ENCODE measurements around the gene MMP2.

MMP2 gene

GRCh38 chr16:55496509-55497145, 17.6 kb downstream of the MMP2 start:
- DNase-seq: no peak
- Histone ChIP-seq H3K4me3 (ENCODE audit: low read length) (no peak overlapping the region), H3K36me3 (replicated peaks; ENCODE audit: insufficient read depth, low read length) (no peaks in the 10 kb centered on the region), H4K20me1 (ENCODE audit: insufficient read depth, low read length) (no peaks in the 10 kb centered on the region), H3K9me3 (replicated peaks; ENCODE audit: insufficient read depth, low read length) (no peaks in the 10 kb centered on the region), H3K4me1 (ENCODE audit: low read length) (no peaks in the 10 kb centered on the region), H2AFZ (ENCODE audit: low read length) (no peak overlapping the region), H3K79me2 (ENCODE audit: low read length) (no peaks in the 10 kb centered on the region), H3F3A (ENCODE audit: insufficient read depth, low read length) (no peaks in the 10 kb centered on the region), H3K4me2 (ENCODE audit: low read depth, low read length) (no peak overlapping the region), H3K9me2 (replicated peaks; ENCODE audit: insufficient read depth, low read length) (no peaks in the 10 kb centered on the region), H3K27ac (ENCODE audit: low read length) (no peak overlapping the region), H3K9ac (ENCODE audit: low read length) (no peak overlapping the region), H3K27me3 (replicated peaks; ENCODE audit: insufficient read depth, low read length) (no peaks in the 10 kb centered on the region)
- TF ChIP-seq EZH2 (optimal IDR thresholded peaks at IDR 0.05; ENCODE audit: low read depth, low read length): no peak
- TF ChIP-seq, protein P1, sequence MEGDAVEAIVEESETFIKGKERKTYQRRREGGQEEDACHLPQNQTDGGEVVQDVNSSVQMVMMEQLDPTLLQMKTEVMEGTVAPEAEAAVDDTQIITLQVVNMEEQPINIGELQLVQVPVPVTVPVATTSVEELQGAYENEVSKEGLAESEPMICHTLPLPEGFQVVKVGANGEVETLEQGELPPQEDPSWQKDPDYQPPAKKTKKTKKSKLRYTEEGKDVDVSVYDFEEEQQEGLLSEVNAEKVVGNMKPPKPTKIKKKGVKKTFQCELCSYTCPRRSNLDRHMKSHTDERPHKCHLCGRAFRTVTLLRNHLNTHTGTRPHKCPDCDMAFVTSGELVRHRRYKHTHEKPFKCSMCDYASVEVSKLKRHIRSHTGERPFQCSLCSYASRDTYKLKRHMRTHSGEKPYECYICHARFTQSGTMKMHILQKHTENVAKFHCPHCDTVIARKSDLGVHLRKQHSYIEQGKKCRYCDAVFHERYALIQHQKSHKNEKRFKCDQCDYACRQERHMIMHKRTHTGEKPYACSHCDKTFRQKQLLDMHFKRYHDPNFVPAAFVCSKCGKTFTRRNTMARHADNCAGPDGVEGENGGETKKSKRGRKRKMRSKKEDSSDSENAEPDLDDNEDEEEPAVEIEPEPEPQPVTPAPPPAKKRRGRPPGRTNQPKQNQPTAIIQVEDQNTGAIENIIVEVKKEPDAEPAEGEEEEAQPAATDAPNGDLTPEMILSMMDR (IDR thresholded peaks at IDR 0.05; ENCODE audit: low read length): no peak
- TF ChIP-seq EZH2phosphoT487 (IDR thresholded peaks at IDR 0.05; ENCODE audit: low read length): no peak

GRCh38 chr16:55497558-55497957, 18.6 kb downstream of the MMP2 start:
- Histone ChIP-seq H3K79me2 (ENCODE audit: low read length) (no peaks in the 10 kb centered on the region), H3K4me2 (ENCODE audit: low read depth, low read length) (no peak overlapping the region), H2AFZ (ENCODE audit: low read length) (no peak overlapping the region), H3K36me3 (replicated peaks; ENCODE audit: insufficient read depth, low read length) (no peaks in the 10 kb centered on the region), H3K27me3 (replicated peaks; ENCODE audit: insufficient read depth, low read length) (no peaks in the 10 kb centered on the region), H3K4me3 (ENCODE audit: low read length) (no peak overlapping the region), H3K9ac (ENCODE audit: low read length) (no peak overlapping the region), H3F3A (ENCODE audit: insufficient read depth, low read length) (no peaks in the 10 kb centered on the region), H3K27ac (ENCODE audit: low read length) (no peak overlapping the region), H3K9me3 (replicated peaks; ENCODE audit: insufficient read depth, low read length) (no peaks in the 10 kb centered on the region), H3K4me1 (ENCODE audit: low read length) (no peaks in the 10 kb centered on the region), H4K20me1 (ENCODE audit: insufficient read depth, low read length) (no peaks in the 10 kb centered on the region), H3K9me2 (replicated peaks; ENCODE audit: insufficient read depth, low read length) (no peaks in the 10 kb centered on the region)
- TF ChIP-seq EZH2 (optimal IDR thresholded peaks at IDR 0.05; ENCODE audit: low read depth, low read length) (no peak), EZH2phosphoT487 (IDR thresholded peaks at IDR 0.05; ENCODE audit: low read length) (no peak)
- TF ChIP-seq, protein P1 (IDR thresholded peaks at IDR 0.05; ENCODE audit: low read length): no peak
- DNase-seq: no peak

DNA sequence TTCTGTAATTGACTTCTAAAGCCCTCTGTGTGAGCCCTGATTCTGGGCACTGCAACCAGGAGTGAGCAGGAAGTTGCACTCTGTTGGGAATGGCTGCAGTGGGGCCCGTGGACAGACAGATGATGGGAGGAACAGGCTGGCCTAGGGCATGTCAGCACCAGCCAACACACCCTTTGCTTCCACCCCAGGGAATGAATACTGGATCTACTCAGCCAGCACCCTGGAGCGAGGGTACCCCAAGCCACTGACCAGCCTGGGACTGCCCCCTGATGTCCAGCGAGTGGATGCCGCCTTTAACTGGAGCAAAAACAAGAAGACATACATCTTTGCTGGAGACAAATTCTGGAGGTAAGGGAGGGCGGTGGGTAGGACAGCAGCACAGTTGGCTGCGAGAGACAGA, 19.1 kb downstream of the MMP2 start:
- Histone ChIP-seq H3K9me3 (replicated peaks; ENCODE audit: insufficient read depth, low read length) (no peaks in the 10 kb centered on the region), H3K9me2 (replicated peaks; ENCODE audit: insufficient read depth, low read length) (no peaks in the 10 kb centered on the region), H3K27ac (ENCODE audit: low read length) (no peak overlapping the region), H3F3A (ENCODE audit: insufficient read depth, low read length) (no peaks in the 10 kb centered on the region), H3K4me2 (ENCODE audit: low read depth, low read length) (no peak overlapping the region), H3K36me3 (replicated peaks; ENCODE audit: insufficient read depth, low read length) (no peaks in the 10 kb centered on the region), H3K79me2 (ENCODE audit: low read length) (no peaks in the 10 kb centered on the region), H3K4me3 (ENCODE audit: low read length) (no peak overlapping the region), H4K20me1 (ENCODE audit: insufficient read depth, low read length) (no peaks in the 10 kb centered on the region), H3K4me1 (ENCODE audit: low read length) (no peaks in the 10 kb centered on the region), H3K9ac (ENCODE audit: low read length) (no peak overlapping the region), H3K27me3 (replicated peaks; ENCODE audit: insufficient read depth, low read length) (no peaks in the 10 kb centered on the region), H2AFZ (ENCODE audit: low read length) (no peak overlapping the region)
- TF ChIP-seq, protein P1 (IDR thresholded peaks at IDR 0.05; ENCODE audit: low read length): no peak
- no peak for TF ChIP-seq EZH2 (optimal IDR thresholded peaks at IDR 0.05; ENCODE audit: low read depth, low read length)
- no peak for TF ChIP-seq EZH2phosphoT487 (IDR thresholded peaks at IDR 0.05; ENCODE audit: low read length)
- DNase-seq: no peak
